Ovary (tissue), 3 donors: Measurements from ENCODE around the gene VPS26C.

ENCODE experiments used
- EP300 ChIP-seq: sonication (generic); formaldehyde crosslinking; IDR thresholded peaks from one replicate; pipeline ENCODE4 v1.6.1; 2017; ENCODE audit warnings: antibody characterized with exemption
- POLR2A ChIP-seq: fragments of 450-650 bp; IDR thresholded peaks from one replicate; pipeline ENCODE4 v1.6.1; 2017; ENCODE audit warnings: antibody characterized with exemption, mild to moderate bottlenecking, moderate library complexity
- TF ChIP-seq, protein P1 (sequence below), 3 donors: fragments of 450-650 bp in 2 of 3; fragments of 200-600 bp in 1 of 3; IDR thresholded peaks; one replicate each; pipeline versions ENCODE4 v1.5.1 to v1.8.0; 2016 to 2022; ENCODE audit warnings: antibody characterized with exemption in 3 of 3, mild to moderate bottlenecking in 1 of 3
- donor health status: DM: no; HTN: no; CAD: no.

DNA sequence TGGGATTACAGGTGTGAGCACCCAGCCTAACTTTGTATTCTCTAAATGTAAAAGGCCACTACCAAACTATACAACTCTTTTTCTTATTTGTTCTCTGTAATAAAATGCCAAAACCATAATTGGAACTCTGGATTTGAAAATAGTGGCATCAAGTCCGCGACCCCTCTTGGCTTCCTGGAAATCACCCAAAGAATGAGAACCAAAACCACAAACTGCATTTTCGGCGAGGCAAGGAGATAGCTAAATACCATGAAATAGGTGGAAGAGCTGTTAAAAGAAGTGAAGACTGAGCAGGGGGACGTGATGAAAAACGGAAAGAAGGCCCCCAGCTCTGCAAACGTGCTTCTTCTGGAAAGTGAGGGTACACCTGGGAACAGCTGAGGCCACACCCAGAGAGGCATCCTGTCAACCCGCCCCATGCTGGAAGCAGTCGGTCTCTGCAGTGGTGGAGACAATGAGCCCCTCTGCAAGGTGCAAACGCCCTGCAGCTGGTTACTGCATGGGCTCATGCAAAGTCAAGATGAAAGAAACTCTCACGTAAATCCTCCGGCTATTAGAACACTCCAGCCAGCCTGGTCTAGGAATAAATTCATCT lies 22.5 kb downstream of the VPS26C start:
- TF ChIP-seq POLR2A = no peak
- TF ChIP-seq, protein P1, sequence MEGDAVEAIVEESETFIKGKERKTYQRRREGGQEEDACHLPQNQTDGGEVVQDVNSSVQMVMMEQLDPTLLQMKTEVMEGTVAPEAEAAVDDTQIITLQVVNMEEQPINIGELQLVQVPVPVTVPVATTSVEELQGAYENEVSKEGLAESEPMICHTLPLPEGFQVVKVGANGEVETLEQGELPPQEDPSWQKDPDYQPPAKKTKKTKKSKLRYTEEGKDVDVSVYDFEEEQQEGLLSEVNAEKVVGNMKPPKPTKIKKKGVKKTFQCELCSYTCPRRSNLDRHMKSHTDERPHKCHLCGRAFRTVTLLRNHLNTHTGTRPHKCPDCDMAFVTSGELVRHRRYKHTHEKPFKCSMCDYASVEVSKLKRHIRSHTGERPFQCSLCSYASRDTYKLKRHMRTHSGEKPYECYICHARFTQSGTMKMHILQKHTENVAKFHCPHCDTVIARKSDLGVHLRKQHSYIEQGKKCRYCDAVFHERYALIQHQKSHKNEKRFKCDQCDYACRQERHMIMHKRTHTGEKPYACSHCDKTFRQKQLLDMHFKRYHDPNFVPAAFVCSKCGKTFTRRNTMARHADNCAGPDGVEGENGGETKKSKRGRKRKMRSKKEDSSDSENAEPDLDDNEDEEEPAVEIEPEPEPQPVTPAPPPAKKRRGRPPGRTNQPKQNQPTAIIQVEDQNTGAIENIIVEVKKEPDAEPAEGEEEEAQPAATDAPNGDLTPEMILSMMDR (IDR thresholded peaks at IDR 0.05) = no peak
- TF ChIP-seq EP300 = no peak
